Endothelial cell of umbilical vein (primary cell): ENCODE data around the gene AUTS2.

ENCODE experiments used
- POLR2A ChIP-seq: IDR thresholded peaks from 2 replicates; pipeline ENCODE4 v1.6.1; 2012; ENCODE audit warnings: low read depth, mild to moderate bottlenecking, control low read depth, low read length
- POLR2AphosphoS5 ChIP-seq: IDR thresholded peaks from 2 replicates; pipeline ENCODE4 v1.6.1; 2012; ENCODE audit warnings: low read depth, mild to moderate bottlenecking, control low read depth, low read length, moderate library complexity; ENCODE audit not compliant: insufficient read depth
- TF ChIP-seq, protein P1 (sequence below), 2 donors: IDR thresholded peaks; 1 replicate in 1 of 2; 2 replicates in 1 of 2; pipeline ENCODE4 v1.5.1; 2011; ENCODE audit warnings: low read length in 2 of 2, mild to moderate bottlenecking in 2 of 2, moderate library complexity in 2 of 2, control low read depth in 1 of 2, inconsistent platforms in 1 of 2, low read depth in 1 of 2; ENCODE audit not compliant: insufficient read depth in 1 of 2; ENCODE audit errors: extremely low read depth in 1 of 2

- TF ChIP-seq POLR2AphosphoS5 (no peak), POLR2A (no peak)
- TF ChIP-seq, protein P1, sequence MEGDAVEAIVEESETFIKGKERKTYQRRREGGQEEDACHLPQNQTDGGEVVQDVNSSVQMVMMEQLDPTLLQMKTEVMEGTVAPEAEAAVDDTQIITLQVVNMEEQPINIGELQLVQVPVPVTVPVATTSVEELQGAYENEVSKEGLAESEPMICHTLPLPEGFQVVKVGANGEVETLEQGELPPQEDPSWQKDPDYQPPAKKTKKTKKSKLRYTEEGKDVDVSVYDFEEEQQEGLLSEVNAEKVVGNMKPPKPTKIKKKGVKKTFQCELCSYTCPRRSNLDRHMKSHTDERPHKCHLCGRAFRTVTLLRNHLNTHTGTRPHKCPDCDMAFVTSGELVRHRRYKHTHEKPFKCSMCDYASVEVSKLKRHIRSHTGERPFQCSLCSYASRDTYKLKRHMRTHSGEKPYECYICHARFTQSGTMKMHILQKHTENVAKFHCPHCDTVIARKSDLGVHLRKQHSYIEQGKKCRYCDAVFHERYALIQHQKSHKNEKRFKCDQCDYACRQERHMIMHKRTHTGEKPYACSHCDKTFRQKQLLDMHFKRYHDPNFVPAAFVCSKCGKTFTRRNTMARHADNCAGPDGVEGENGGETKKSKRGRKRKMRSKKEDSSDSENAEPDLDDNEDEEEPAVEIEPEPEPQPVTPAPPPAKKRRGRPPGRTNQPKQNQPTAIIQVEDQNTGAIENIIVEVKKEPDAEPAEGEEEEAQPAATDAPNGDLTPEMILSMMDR (IDR thresholded peaks at IDR 0.05; ENCODE audit: extremely low read depth in 1 of 2, insufficient read depth in 1 of 2, low read depth in 1 of 2, low read length in 2 of 2), result no peak
Observed at GRCh38 chr7:70298780-70299471, 700.7 kb downstream of the AUTS2 start.
